Activated T-helper 2 cell treated with anti-CD3 and anti-CD28 coated beads, Interferon-gamma antibody, Interleukin-2, Interleukin-4, amounts not matched to agents 10 μg/mL and 5 μg/mL and 100 μg/mL, durations not matched to agents 14 hours and 24 hours and 36 hours (primary cell): Measurements from ENCODE around the gene SPRTN. TPM values are rescaled to one million over a fixed set of nuclear protein-coding genes. Genes with fewer than 3 reads are reported as not detected.

ENCODE experiments used
- total RNA-seq: library from RNA; stranded (reverse); gene quantifications from 2 replicates; pipeline ENCODE4 v1.2.3, GENCODE V29; 2022

Gene SPRTN
- total RNA-seq, 1 donor from 2014 or later: 11.9 TPM

Other genes with a start within 250 kb of the SPRTN start
- not detected in 2 replicates for gene TRIM67, start 176.2 kb upstream of the SPRTN start, total RNA-seq
- gene GNPAT, start 97.1 kb upstream of the SPRTN start, total RNA-seq: 46.9 and 50.9 TPM in 2 replicates
- gene EXOC8, start 441 bp upstream of the SPRTN start, total RNA-seq: 12.8 and 13.2 TPM in 2 replicates
- gene EGLN1, start 84.0 kb downstream of the SPRTN start, total RNA-seq: 20.2 and 24.4 TPM in 2 replicates
- 43.9 and 44.4 TPM in 2 replicates for gene TSNAX, start 190.4 kb downstream of the SPRTN start, total RNA-seq